Activated CD8-positive, alpha-beta T cell treated with anti-CD3 and anti-CD28 coated beads, Interleukin-2, amount 10 ng/mL, durations not matched to agents 7 days and 5 days (primary cell): ENCODE measurements around the gene PRSS56. TPM values are rescaled to one million over a fixed set of nuclear protein-coding genes. Genes with fewer than 3 reads are reported as not detected.

Experiments
- ATAC-seq: fragments of 150-1000 bp; cut with Tn5 transposase; one replicate; pipeline ENCODE4 v1.10.0; 2021; ENCODE audit warnings: moderate library complexity
- CTCF ChIA-PET: fragments of 350-600 bp; sonication (Branson Sonifier 250); formaldehyde crosslinking; loops from one replicate; lab custom pipeline; 2021; ENCODE audit warnings: antibody characterized with exemption; lab: Charles Lee
- POLR2A ChIA-PET: fragments of 350-600 bp; sonication (Branson Sonifier 250); formaldehyde crosslinking; loops from one replicate; lab custom pipeline; 2021; ENCODE audit warnings: antibody characterized with exemption; lab: Charles Lee
- DNase-seq: peaks from one replicate; pipeline ENCODE4 v3.0.0-alpha.2; 2020
- H3K27ac Mint-ChIP-seq: one replicate; pipeline ENCODE4 v1.8.0; 2021; ENCODE audit warnings: mild to moderate bottlenecking, mixed read lengths
- H3K27me3 Mint-ChIP-seq: one replicate; pipeline ENCODE4 v1.8.0; 2021; ENCODE audit warnings: low read depth, mixed read lengths
- H3K36me3 Mint-ChIP-seq: one replicate; pipeline ENCODE4 v1.8.0; 2021; ENCODE audit warnings: low read depth, mixed read lengths
- H3K4me1 Mint-ChIP-seq: one replicate; pipeline ENCODE4 v1.8.0; 2021; ENCODE audit warnings: low read depth, mixed read lengths
- H3K4me3 Mint-ChIP-seq: one replicate; pipeline ENCODE4 v1.8.0; 2021; ENCODE audit warnings: mild to moderate bottlenecking, mixed read lengths
- H3K9me3 Mint-ChIP-seq: one replicate; pipeline ENCODE4 v1.8.0; 2022; ENCODE audit warnings: mixed read lengths; ENCODE audit not compliant: insufficient read depth
- total RNA-seq, 2 experiments: library from RNA; stranded (reverse); gene quantifications; one replicate each; pipeline ENCODE4 v1.2.3, GENCODE V29; 2021

Gene PRSS56
- total RNA-seq, 2 experiments from 2014 or later, result not detected

GRCh38 chr2:232574674-232575403 is 54.7 kb downstream of the PRSS56 start:
- peaks cover 5% of the 10 kb centered on the region for H3K4me1 Mint-ChIP-seq
- no peak overlapping the region for H3K4me3 Mint-ChIP-seq
- CTCF ChIA-PET, result interaction anchor here (1.3 kb wide), 1 partner anchor 12 kb away, joined by 3 read pairs; no protein-coding TSS in a partner anchor
- H3K27ac Mint-ChIP-seq, result no peak overlapping the region
- POLR2A ChIA-PET, result no interaction called here
- peaks cover 34% of the 10 kb centered on the region for H3K36me3 Mint-ChIP-seq
- ATAC-seq, result no peak
- no peaks in the 10 kb centered on the region for H3K9me3 Mint-ChIP-seq
- DNase-seq, result no peak
- no peaks in the 10 kb centered on the region for H3K27me3 Mint-ChIP-seq

Other genes with a start within 250 kb of the PRSS56 start
- not detected for gene ALPP, start 141.6 kb upstream of the PRSS56 start, total RNA-seq
- not detected for gene ALPG, start 113.5 kb upstream of the PRSS56 start, total RNA-seq
- not detected for gene ALPI, start 64.2 kb upstream of the PRSS56 start, total RNA-seq
- gene ECEL1, start 32.6 kb upstream of the PRSS56 start, total RNA-seq, result not detected
- not detected for gene CHRND, start 5.8 kb downstream of the PRSS56 start, total RNA-seq
- gene CHRNG, start 19.3 kb downstream of the PRSS56 start, total RNA-seq, result not detected
- 1 to 10 TPM; 7.5 to 7.7 TPM for gene TIGD1, start 30.2 kb downstream of the PRSS56 start, total RNA-seq
- gene EIF4E2, start 30.3 kb downstream of the PRSS56 start, total RNA-seq, result 10 to 100 TPM; 68.5 to 76.7 TPM
- gene EFHD1, start 113.2 kb downstream of the PRSS56 start, total RNA-seq, result 1 to 10 TPM; 6.0 to 6.6 TPM
- gene GIGYF2, start 176.9 kb downstream of the PRSS56 start, total RNA-seq, result 10 to 100 TPM; 59.3 to 61.7 TPM